Stimulated activated CD8-positive, alpha-beta memory T cell treated with anti-CD3 and anti-CD28 coated beads, Interleukin-4, amount 100 ng/mL, for 48 hours (primary cell): ENCODE results near the gene FBXO34.

Source experiments
- DNase-seq: peaks from one replicate; pipeline ENCODE4 v3.0.0-alpha.2; 2020

FBXO34 gene

DNA sequence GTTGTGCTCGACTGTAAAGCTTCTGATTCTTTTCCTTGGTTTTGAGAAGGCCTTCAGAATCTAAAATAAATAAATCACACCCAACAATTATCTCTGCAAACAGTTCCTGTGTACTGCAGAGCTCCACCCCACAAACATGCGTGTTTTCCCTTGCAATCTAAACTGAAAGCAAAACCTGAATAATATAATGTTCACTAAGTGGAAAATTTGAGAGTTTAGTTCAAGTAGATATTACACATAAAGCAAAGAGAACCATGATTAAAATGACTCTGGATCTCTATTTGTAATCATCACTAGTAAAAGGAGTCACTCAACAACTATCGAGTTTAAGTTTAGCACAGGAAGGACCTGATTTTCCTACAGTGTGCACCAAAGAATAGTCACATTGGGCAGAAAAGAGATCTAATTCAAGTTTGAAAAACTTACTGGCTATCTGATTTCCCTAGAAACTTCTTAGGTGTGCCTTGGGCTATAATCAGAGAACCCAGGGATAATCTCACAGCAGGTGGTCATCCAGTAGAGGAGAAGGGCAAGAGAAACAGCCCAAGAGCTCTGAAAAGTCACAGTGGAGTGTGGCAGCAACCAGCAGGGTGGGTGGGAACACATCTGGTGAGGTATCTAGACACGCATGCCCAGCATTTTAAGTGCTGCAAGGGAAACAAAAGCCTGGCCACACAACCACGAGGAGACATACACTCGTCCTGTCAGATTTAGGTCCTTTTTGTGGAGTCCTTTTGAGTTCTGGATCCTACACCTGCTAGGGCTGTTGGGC lies 115.0 kb downstream of the FBXO34 start:
- peak; percentile 29 for DNase-seq

DNA sequence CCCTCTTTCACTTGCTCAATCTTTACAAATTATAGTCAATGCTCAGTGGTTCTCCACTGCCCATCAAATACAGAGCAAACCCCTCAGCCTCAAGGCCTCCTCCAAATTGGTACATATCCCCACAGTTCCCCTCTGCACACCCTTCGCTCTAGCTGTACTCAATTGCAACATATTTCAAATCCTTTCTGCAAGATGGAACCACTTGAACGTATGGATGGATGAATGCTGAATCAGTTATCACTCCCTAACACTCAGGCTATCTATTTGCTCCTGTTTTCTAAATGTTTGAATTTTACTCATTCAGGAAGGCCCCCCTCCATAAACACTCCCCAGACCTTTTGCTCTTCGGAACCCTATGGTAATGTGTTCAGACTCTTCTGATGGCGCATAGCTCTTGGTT lies 115.9 kb downstream of the FBXO34 start:
- no peak for DNase-seq

DNA sequence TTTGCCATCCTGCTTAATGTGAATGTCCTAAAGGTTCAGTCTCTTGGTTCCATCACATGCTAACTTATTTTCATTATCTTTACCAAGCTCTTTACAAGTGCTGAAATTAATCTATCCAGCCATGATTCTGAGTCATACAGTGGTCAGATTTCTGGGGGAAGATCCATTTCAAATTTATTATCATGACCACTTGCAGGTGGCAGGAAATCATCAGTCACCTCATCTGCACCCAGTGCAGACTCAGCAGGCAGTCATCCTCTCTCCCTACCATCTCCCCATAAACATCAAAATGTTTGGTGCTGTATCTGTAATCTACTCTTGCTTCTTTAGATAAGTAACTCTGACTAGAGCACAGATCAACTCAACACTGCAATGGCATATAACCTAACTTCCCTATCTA lies 116.9 kb downstream of the FBXO34 start:
- DNase-seq, result no peak

DNA sequence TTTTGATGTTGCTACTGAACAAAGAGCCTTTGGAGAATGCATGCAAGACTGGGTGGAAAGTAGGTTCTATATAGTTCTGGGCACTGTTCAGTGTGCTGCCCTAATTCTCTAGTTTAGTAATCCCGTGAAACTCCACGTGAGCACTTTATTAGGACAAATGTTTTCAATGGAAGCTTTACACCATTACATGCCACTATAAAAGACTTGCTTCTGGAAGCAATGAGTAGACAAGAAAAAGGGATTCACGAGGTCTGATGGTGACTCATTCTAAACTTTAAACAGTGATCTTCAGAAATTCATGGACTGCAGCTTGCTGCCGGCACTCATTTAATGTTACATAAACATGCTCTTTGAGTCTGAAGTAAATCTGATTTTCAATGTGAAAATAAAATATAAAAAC lies 118.1 kb downstream of the FBXO34 start:
- no peak for DNase-seq

DNA sequence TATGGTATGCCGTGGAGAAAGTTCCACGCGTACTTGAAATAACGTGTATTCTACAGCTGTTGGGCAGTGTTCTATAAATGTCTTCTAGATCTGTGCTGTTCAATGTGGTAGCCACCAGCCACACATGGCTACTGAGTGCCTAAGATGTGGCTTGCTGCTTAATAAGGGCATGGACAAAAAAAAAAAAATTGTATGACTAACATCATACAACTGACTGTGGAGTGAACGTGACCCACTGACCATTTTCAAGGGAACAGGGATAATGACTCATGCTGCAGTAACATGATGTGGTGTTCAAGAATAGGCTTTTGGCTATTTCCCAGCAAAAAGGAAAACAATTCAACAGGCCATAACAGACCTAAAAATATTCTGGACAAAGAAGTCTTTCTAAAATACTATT lies 127.5 kb downstream of the FBXO34 start:
- no peak for DNase-seq

DNA sequence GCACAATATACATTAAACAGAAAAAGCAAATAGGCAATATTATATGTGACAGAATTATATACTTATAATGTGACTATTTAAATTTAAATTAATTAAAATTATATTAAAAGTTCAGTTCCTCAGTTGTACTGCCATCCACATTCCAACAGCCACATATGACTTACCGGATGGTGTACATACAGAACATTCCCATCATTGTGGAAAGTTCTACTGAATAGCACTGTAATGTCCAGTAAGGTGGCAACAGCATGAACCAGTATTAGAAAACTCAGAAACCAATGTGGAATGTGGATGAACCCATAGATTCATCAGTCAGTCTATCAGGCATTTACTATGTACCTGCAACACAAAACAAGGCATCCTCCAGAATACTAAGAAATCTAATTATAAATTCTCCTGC lies 128.0 kb downstream of the FBXO34 start:
- DNase-seq, result no peak

DNA sequence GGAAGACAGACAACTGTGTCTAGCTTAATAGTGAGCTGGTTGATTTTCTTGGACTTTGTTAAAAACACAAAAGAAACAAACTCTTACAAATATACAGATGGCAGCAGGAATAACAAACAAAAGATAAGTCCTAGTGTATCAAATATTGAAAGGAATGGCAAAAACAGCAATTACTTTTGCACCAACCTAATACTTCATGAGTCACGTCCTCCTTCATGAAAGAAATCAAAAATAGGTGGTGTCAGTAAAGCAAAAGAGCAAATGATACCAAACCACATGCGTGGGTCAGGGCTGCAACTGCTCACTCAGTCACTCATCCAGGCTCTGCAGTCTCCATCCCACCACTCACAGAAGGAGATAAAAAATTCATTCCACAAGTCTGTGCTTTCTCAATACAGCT lies 128.6 kb downstream of the FBXO34 start:
- DNase-seq, result no peak

DNA sequence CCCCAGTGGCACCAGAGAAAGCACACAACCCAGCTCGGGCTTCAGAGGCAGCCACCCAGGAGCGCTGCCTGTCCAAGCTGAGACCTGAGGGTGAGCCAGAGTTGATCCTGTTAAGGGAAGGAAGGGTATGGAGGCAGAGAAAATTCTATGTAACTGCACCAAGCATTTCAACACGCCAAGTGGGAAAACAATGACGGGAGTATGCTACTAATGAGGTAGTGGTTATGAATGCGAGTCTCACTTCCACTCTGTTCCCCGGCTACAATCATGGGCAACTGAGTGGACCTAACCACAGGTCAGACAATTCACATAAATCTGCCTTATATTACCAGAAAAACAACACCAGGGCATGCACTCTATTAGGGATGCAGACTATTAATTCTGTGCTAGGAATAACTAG lies 130.5 kb downstream of the FBXO34 start:
- no peak for DNase-seq
